ENCODE results near the gene RPL35. TPM values are rescaled to one million over a fixed set of nuclear protein-coding genes. Genes with fewer than 3 reads are reported as not detected.
A peak's percentile ranks its signal among the peaks of the same experiment; 100 is the strongest.

RPL35 gene
- total RNA-seq, 4 donors from 2014 or later: 1,231 to 2,313 (median 2,047) TPM

DNA sequence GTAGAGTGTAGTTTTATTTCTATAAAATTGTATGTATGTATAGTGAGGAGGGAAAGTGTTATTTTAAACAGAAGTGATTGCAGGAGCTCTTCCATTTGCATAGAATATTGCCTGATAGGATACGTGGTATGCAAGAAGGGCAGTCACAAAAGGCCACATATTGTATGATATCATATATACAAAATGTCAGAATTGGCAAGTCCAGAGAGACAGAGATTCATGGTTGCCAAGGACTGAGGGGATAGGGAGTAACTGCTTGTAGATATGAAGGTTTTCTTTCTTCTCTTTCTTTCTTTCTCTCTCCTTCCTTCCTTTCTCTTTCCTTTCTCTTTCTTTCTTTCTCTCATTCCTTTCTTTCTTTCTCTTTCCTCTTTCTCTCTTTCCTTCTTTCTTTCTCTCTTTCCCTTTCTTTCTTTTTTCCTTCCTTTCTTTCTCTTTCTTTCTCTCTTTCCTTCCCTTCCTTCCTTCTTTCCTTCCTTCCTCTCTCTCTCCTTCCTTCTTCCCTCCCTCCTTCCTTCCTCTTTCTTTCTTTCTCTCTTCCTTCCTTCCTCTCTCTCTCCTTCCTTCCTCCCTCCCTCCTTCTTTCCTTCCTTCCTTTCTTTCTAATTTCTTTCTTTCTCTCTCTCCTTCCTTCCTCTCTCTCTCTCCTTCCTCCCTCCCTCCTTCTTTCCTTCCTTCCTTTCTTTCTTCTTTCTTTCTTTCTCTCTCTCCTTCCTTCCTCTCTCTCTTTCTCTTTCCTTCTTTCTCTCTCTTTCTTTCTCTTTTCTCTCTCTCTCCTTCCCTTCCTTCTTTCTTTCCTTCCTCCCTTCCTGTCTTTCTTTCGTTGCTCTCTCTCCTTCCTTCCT, 33.0 kb downstream of the RPL35 start:
- Histone ChIP-seq H3K9me3 (no peaks in the 10 kb centered on the region), H3K4me1 (peaks cover 0 to 18% of the 10 kb centered on the region in 2 donors), H3K36me3 (no peaks in the 10 kb centered on the region), H3K4me3 (replicated peaks in 1 of 3) (no peak overlapping the region), H3K27me3 (no peaks in the 10 kb centered on the region), H3K27ac (no peak overlapping the region)
- intact Hi-C loops (cut with DNase I): no loop called here
- WGBS, 2 donors: 52 to 60% methylated on average over 2 of the region's 2 CpGs
- DNase-seq: no peak
- TF ChIP-seq, protein P1, sequence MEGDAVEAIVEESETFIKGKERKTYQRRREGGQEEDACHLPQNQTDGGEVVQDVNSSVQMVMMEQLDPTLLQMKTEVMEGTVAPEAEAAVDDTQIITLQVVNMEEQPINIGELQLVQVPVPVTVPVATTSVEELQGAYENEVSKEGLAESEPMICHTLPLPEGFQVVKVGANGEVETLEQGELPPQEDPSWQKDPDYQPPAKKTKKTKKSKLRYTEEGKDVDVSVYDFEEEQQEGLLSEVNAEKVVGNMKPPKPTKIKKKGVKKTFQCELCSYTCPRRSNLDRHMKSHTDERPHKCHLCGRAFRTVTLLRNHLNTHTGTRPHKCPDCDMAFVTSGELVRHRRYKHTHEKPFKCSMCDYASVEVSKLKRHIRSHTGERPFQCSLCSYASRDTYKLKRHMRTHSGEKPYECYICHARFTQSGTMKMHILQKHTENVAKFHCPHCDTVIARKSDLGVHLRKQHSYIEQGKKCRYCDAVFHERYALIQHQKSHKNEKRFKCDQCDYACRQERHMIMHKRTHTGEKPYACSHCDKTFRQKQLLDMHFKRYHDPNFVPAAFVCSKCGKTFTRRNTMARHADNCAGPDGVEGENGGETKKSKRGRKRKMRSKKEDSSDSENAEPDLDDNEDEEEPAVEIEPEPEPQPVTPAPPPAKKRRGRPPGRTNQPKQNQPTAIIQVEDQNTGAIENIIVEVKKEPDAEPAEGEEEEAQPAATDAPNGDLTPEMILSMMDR (IDR thresholded peaks at IDR 0.05): no peak
- TF ChIP-seq POLR2A (IDR thresholded peaks at IDR 0.05): no peak

DNA sequence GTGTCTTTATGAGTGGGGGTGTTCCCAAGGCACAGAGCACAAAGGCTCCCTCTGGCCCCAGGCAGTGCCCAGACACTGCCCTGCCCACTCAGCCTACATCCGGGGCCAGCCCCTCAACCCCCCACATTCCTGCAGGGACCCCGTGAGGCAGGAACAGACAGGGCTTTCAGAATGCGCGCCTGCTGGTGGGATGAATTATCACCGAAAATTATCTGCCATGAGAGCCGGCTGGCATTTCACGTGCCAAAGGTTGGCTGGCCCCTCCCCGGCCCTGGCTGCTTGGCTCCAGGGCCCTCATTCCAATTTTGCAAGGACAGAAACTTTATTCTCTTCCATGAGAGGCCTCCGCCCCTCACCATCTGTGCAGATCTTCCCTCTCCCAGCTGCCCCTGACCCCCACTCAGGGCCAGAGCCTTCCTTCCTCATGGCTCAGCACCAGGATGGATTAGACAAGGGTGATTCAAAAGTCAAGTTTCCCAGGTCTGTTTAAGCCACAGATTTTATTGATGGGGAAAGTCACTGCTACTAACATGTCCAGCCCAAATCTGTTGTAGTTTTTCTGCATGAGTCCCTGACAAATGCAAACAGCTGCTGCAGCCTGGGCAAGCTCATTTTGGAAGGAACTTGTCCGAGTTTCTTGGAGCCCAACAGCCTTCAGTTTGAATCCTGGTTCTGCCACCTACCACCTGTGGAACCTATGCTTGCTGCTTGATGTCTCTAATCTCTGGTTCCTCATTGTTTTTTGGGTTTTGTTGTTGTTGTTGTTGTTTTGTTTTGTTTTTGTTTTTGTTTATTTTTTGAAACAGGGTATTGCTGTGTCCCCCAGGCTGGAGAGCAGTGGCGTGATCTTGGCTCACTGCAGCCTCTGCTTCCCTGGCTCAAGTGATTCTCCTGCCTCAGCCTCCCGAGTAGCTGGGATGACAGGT, 40.8 kb downstream of the RPL35 start:
- H3K4me1 ChIP-seq: peaks cover 0 to 7% of the 10 kb centered on the region in 2 donors
- intact Hi-C loops (cut with DNase I): no loop called here
- 91% methylated on average over 12 of the region's 12 CpGs for WGBS, 2 donors
- no peaks in the 10 kb centered on the region for H3K9me3 ChIP-seq
- no peak overlapping the region for H3K4me3 ChIP-seq (replicated peaks in 1 of 3)
- no peak for DNase-seq
- H3K27me3 ChIP-seq: no peaks in the 10 kb centered on the region
- no peak overlapping the region for H3K27ac ChIP-seq
- TF ChIP-seq POLR2A (IDR thresholded peaks at IDR 0.05): no peak
- TF ChIP-seq, protein P1 (IDR thresholded peaks at IDR 0.05): no peak
- no peaks in the 10 kb centered on the region for H3K36me3 ChIP-seq

DNA sequence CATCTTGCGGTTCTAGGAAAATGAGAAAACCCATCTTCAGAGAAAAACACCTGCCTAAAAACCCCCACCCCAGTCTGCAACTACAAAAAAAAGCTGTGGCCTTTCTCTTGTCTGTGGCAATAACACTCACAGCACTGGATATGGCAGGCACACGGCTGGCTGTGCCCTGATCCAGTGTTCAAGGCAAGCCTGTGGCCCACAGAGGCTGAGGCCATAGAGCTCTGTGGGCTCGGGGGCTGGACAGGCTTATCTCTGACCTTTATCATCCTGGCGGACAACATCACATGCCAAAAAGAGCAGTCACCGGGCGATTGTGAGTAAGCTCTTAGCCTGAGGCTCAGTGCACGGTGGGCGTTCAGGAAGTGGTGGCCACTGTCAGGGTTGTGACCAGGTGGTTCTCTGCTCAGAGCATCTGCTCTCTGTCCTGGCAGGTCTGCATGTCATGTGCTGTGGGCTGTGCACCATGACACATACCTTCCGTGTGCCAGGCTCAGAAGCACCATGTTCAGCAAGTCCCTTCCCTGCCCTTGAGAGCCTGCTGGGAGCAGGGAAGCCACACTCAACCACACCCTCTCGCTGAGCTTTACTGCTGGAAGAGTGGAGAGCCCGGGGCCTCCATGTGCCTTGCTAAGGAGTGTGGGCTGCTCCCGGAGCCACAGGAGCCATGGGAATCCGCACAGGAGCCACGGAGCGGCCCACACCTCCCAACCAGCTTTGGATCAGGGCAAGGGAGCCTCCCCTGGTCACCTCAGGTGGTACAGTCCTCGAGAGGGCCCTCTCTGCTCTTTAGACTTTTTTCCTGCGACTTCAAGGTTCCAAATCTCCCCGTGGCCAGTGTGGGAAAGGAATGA, 43.1 kb downstream of the RPL35 start:
- Histone ChIP-seq H3K27me3 (no peaks in the 10 kb centered on the region), H3K4me1 (peaks cover 0 to 7% of the 10 kb centered on the region in 2 donors), H3K9me3 (no peaks in the 10 kb centered on the region), H3K27ac (no peak overlapping the region), H3K4me3 (replicated peaks in 1 of 3) (no peak overlapping the region), H3K36me3 (no peaks in the 10 kb centered on the region)
- TF ChIP-seq, protein P1 (IDR thresholded peaks at IDR 0.05): peak in 1 of 6 experiments; percentile 8
- TF ChIP-seq POLR2A (IDR thresholded peaks at IDR 0.05): no peak
- 56 to 61% methylated on average over 15 of the region's 18 CpGs for WGBS, 2 donors
- DNase-seq: peak; percentile 39 to 60
- intact Hi-C loops (cut with DNase I): no loop called here

DNA sequence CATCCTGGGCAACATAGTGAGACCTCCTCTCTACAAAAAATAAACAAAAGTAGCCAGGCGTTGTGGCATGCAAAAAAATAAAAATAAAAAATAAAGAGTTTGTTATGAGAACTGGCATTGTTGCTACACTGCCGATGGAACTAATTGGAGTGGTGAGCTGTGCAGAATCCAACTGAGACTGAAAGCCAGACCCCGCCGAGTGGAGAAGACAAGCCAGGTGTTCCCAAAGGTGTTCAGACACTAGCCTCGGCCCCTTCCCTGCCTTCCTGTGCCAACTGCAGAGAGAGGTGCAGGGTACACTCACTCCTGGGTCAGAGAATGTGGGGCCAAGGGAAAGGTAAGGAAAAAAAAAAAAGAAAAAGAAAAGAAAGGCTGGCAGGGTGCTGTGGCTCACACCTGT, 46.2 kb downstream of the RPL35 start:
- Histone ChIP-seq H3K36me3 (peaks cover under 1% of the 10 kb centered on the region in 2 donors), H3K4me1 (peaks cover 0 to 20% of the 10 kb centered on the region in 2 donors), H3K9me3 (no peaks in the 10 kb centered on the region), H3K4me3 (replicated peaks in 1 of 3) (no peak overlapping the region), H3K27ac (no peak overlapping the region), H3K27me3 (no peaks in the 10 kb centered on the region)
- WGBS, 2 donors: 91 to 92% methylated on average over 5 of the region's 5 CpGs
- TF ChIP-seq POLR2A (IDR thresholded peaks at IDR 0.05): no peak
- TF ChIP-seq, protein P1 (IDR thresholded peaks at IDR 0.05): no peak
- intact Hi-C loops (cut with DNase I): no loop called here
- DNase-seq: no peak
